GM11168 (cell line): ENCODE data around the gene RAB8B.

Source experiments
- in situ Hi-C: fragments of 300-500 bp; cut with MboI; formaldehyde crosslinking; loops from one replicate; pipeline ENCODE4 v1.12.0; 2022; ENCODE audit warnings: low sequenced_read_pairs; ENCODE audit not compliant: unreplicated experiment

The RAB8B gene

GRCh38 chr15:63260791-63261190 is 71.4 kb downstream of the RAB8B start:
- in situ Hi-C loops, result no loop called here

GRCh38 chr15:63261311-63261710 is 71.9 kb downstream of the RAB8B start:
- in situ Hi-C loops, result no loop called here

DNA sequence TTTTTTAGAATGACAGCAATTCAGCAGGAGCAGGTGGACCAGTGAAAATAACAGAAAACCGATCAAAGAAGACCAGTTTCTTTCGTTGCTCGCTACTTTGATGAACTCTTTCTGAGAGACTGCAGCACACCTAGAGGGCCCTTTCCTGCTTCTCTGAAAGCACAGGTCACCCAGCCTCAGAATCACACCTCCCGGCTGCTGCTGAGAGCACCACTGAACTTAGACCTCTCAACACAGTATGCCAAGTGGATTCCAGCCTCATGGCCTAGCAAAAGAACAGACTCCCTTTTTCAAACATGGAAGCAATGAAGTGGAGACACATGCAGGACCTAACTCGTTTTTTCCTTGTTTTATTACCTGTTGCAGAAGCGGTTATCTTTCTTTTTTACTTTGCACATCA is 74.1 kb downstream of the RAB8B start:
- in situ Hi-C loops, result no loop called here

- in situ Hi-C loops, result no loop called here
Observed at GRCh38 chr15:63264688-63265293, 75.4 kb downstream of the RAB8B start.

- in situ Hi-C loops, result no loop called here
Observed at GRCh38 chr15:63274427-63274826, 85.0 kb downstream of the RAB8B start.

GRCh38 chr15:63276342-63277037 is 87.1 kb downstream of the RAB8B start:
- in situ Hi-C loops, result loop anchor here (25.0 kb wide), 1 partner anchor 311 kb away; the partner anchor contains the start of gene FBXL22

- in situ Hi-C loops, result loop anchor here (25.0 kb wide), 1 partner anchor 310 kb away; the partner anchor contains the start of gene FBXL22
Observed at GRCh38 chr15:63277038-63277892, 87.9 kb downstream of the RAB8B start, which contains the start of gene APH1B. APH1B (plus strand) TSS chr15:63277605; CDS start chr15:63277624, 19 bp downstream.

DNA sequence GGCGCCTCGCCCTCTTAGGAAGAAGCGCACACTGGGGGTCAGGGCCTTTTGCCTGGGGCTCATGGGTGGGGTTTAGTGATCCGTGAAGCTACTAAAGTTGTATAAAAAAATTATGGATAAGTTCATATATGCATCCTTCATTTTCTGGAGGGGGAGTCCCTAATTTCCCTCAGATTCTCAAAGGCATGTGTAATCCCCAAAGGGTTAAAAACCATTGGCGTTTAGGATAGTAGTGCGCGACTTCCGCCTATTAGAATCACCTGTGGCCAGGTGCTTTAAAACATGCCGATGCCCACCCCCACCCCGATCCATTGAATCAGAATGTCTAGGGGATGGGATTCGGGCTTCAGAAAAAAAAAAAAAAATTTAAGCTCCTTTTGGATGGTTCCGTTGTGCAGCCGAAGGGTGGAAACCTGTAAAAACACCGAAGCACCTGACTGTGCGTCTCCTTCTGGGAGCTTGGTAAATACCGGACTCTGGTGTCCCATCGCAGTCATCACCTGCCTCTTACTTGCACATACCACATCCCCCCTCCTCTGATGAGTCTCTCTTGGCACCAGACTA is 88.6 kb downstream of the RAB8B start:
- in situ Hi-C loops, result loop anchor here (25.0 kb wide), 1 partner anchor 309 kb away; the partner anchor contains the start of gene FBXL22

DNA sequence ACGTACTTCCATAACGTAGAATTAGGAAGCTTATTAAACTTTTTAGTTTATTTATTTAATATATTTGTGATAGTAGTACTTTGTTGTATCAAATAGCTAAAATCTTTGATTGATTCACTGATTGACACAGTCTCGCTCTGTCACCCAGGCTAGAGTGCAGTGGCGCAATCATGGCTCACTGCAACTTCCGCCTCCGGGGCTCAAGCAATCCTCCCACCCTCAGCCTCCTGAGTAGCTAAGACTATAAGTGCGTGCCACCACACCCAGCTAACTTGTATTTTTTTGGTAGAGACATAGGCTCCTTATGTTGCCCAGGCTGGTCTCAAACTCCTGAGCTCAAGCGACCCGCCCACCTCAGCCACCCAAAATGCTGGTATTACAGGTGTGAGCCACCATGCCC is 93.7 kb downstream of the RAB8B start:
- in situ Hi-C loops, result loop anchor here (25.0 kb wide), 1 partner anchor 304 kb away; the partner anchor contains the start of gene FBXL22

DNA sequence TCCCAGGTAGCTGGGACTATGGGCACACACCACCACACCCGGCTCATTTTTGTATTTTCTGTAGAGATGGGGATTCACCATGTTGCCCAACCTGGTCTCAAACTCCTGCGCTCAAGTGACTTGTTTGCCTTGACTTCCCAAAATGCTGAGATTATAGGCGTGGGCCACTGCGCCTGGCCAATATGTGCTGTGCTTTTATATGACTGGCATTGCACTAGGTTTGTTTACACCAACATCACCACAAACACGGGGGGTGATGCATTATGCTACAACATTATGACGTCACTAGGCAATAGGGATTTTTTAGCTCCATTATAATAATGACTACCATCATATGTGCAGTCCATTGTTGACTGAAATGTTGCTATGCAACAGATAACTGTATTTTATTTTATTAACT is 94.9 kb downstream of the RAB8B start:
- in situ Hi-C loops, result loop anchor here (25.0 kb wide), 1 partner anchor 303 kb away; the partner anchor contains the start of gene FBXL22

- in situ Hi-C loops, result loop anchor here (25.0 kb wide), 1 partner anchor 300 kb away; the partner anchor contains the start of gene FBXL22
Observed at GRCh38 chr15:63287109-63287508, 97.7 kb downstream of the RAB8B start.

DNA sequence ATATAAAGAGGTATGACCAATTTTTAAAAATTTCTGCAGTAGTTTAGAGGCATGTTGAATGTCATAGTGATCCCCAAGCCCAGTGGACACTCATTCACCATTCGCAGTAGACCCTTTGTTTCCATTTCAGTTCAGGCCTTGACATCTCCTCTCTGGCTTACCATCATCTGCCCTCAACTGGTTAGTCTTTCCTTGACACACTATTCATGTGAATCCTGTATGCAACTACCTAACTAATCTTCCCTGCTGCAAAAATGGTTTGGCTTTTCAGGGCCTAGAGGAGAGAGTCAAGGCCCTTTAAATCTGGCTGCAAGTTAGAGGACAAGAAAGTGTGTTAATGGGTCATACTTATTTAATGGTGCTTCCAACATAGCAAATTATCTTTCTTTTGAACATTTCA is 98.9 kb downstream of the RAB8B start:
- in situ Hi-C loops, result loop anchor here (25.0 kb wide), 1 partner anchor 299 kb away; the partner anchor contains the start of gene FBXL22

DNA sequence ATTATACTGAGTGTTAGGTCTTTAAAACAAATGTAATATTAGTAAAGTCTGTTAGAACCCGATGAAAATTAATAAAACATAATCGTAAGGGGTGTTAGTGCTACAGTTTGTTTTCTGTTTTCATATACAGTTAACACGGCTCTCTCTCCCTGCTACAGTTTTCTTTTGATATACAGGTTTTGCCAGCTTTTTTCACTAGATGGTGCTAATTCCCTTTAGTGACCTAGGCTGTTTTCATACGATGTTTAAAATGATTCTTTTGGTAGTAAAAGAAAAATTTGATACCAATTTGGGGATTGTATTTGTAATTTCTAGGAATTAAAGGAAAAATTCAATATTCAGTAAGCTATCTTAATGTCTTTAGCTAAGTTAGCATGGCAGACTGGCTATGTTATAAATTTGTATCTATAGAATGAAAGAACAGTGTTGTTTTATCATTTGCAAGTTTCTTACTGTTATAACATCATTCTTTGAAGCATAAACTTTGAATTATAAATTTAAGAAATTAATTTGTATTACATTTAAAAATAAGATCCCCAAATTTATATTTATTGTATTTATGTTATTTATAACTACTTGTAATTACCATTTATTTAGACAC is 99.5 kb downstream of the RAB8B start:
- in situ Hi-C loops, result loop anchor here (25.0 kb wide), 1 partner anchor 298 kb away; the partner anchor contains the start of gene FBXL22

- in situ Hi-C loops, result loop anchor here (25.0 kb wide), 1 partner anchor 296 kb away; the partner anchor contains the start of gene FBXL22
Observed at GRCh38 chr15:63291507-63291906, 102.1 kb downstream of the RAB8B start.

DNA sequence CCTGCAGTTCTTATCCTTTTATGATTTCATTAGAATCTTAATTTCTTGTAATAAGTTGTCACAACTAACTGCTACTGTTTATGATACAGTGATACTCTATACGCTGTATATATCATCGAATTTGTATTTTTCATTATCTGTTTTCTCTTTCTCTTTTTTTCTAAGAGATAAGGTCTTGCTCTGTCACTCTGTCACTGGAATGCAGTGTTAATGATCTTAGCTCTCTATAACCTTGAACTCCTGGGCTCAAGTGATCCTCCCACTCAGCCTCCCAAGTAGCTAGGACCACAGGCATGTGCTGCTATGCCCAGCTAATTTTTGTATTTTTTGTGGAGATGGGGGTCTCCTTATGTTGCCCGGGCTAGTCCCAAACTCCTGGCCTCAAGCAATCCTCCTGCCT is 102.8 kb downstream of the RAB8B start:
- in situ Hi-C loops, result loop anchor here (25.0 kb wide), 1 partner anchor 295 kb away; the partner anchor contains the start of gene FBXL22

GRCh38 chr15:63292771-63293170 is 103.4 kb downstream of the RAB8B start:
- in situ Hi-C loops, result loop anchor here (25.0 kb wide), 1 partner anchor 295 kb away; the partner anchor contains the start of gene FBXL22

- in situ Hi-C loops, result loop anchor here (25.0 kb wide), 1 partner anchor 293 kb away; the partner anchor contains the start of gene FBXL22
Observed at GRCh38 chr15:63294359-63294758, 105.0 kb downstream of the RAB8B start.

DNA sequence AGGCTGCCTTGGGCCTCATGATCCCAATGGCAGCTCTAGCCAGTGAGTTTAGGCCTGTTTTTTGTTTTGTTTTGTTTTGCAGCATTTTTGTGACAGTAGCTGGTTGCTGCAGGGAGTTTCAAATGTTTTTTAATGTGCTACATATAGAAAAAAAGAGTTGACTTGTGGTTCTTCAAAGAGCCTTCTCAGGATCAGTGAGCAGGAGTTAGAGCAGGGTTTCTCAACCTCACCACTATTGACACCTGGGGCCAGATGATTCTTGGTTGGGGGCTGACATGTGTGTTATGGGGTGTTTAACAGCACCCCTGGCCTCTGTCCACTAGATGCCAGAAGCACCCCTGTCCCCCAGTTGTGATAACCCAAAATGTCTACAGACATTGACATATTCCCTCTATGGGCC is 105.9 kb downstream of the RAB8B start:
- in situ Hi-C loops, result loop anchor here (25.0 kb wide), 1 partner anchor 292 kb away; the partner anchor contains the start of gene FBXL22

DNA sequence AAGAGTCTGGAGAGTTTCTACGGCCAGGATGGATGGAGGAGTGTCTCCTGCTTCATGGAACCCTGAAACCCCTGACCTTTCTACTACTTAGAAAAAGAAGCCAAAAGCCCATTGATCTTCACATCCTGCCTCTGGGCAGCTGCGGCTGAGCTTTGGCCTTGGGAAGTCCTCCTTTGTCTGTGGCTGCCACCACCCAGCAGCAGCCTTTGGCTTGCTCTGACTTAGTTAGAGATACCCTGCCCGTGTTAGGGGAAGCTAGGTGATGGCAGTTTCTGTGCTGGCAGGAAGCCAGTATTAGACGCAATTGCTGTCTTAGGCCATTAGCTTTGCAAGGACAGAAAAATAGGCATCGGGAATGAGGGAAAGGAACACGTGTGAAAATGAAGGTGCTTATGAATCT is 106.8 kb downstream of the RAB8B start:
- in situ Hi-C loops, result loop anchor here (25.0 kb wide), 1 partner anchor 291 kb away; the partner anchor contains the start of gene FBXL22
